Measurements from ENCODE around the gene EPX. TPM values are rescaled to one million over a fixed set of nuclear protein-coding genes. Genes with fewer than 3 reads are reported as not detected.

Gene EPX
- total RNA-seq, 1 donor, result not detected

Other genes starting within 250 kb of the EPX start
- gene CUEDC1, start 237.3 kb upstream of the EPX start, total RNA-seq, result 21.0 and 22.4 TPM in 2 replicates
- gene VEZF1, start 204.5 kb upstream of the EPX start, total RNA-seq, result 51.9 and 58.6 TPM in 2 replicates
- 214 and 247 TPM in 2 replicates for gene SRSF1, start 185.5 kb upstream of the EPX start, total RNA-seq
- gene DYNLL2, start 109.3 kb upstream of the EPX start, total RNA-seq, result 9.7 and 9.8 TPM in 2 replicates
- not detected in 2 replicates for gene OR4D1, start 44.3 kb upstream of the EPX start, total RNA-seq
- gene OR4D2, start 25.7 kb upstream of the EPX start, total RNA-seq, result not detected in 2 replicates
- gene MKS1, start 26.5 kb downstream of the EPX start, total RNA-seq, result 9.7 and 11.2 TPM in 2 replicates
- gene LPO, start 45.9 kb downstream of the EPX start, total RNA-seq, result under 0.01 TPM in 1 of 2 replicates, not detected in the other
- gene MPO, start 88.2 kb downstream of the EPX start, total RNA-seq, result under 0.01 TPM in 1 of 2 replicates, not detected in the other
- 3.8 and 4.3 TPM in 2 replicates for gene TSPOAP1, start 136.1 kb downstream of the EPX start, total RNA-seq
- 49.9 and 60.7 TPM in 2 replicates for gene SUPT4H1, start 159.5 kb downstream of the EPX start, total RNA-seq
- under 0.01 TPM in 2 replicates for gene RNF43, start 224.8 kb downstream of the EPX start, total RNA-seq

Measured in osteoblast (primary cell).